H9 (cell line): ENCODE results near the gene YIPF3. TPM values are rescaled to one million over a fixed set of nuclear protein-coding genes. Genes with fewer than 3 reads are reported as not detected.

Source experiments
- DNase-seq: peaks from one replicate; pipeline ENCODE4 v3.0.0-alpha.2; 2017
- H2AFZ ChIP-seq: one replicate; pipeline ENCODE4 v1.6.1; 2013; ENCODE audit warnings: mild to moderate bottlenecking, low read length, control low read depth, moderate library complexity
- H2AK5ac ChIP-seq: 2 replicates; pipeline ENCODE4 v1.6.1; 2013; ENCODE audit warnings: low read length, control low read depth, mixed read lengths; ENCODE audit not compliant: insufficient read length
- H2BK120ac ChIP-seq: one replicate; pipeline ENCODE4 v1.6.1; 2013; ENCODE audit warnings: low read depth, mild to moderate bottlenecking, low read length, control low read depth, inconsistent platforms; ENCODE audit not compliant: poor library complexity, severe bottlenecking
- H2BK12ac ChIP-seq: 2 replicates; pipeline ENCODE4 v1.6.1; 2013; ENCODE audit warnings: low read length, control low read depth, mixed read lengths, low read depth; ENCODE audit not compliant: insufficient read length
- H2BK15ac ChIP-seq: 2 replicates; pipeline ENCODE4 v1.6.1; 2013; ENCODE audit warnings: low read depth, low read length, control low read depth
- H2BK20ac ChIP-seq: one replicate; pipeline ENCODE4 v1.6.1; 2013; ENCODE audit warnings: low read depth, mild to moderate bottlenecking, low read length, control low read depth, inconsistent platforms; ENCODE audit not compliant: poor library complexity, severe bottlenecking
- H2BK5ac ChIP-seq: 2 replicates; pipeline ENCODE4 v1.6.1; 2013; ENCODE audit warnings: low read length, control low read depth, mixed read lengths; ENCODE audit not compliant: insufficient read length
- H3K14ac ChIP-seq: 2 replicates; pipeline ENCODE4 v1.6.1; 2013; ENCODE audit warnings: low read length, control low read depth; ENCODE audit not compliant: insufficient read depth
- H3K18ac ChIP-seq: 2 replicates; pipeline ENCODE4 v1.6.1; 2013; ENCODE audit warnings: low read depth, mild to moderate bottlenecking, mixed read lengths, low read length, control low read depth; ENCODE audit not compliant: insufficient read length
- H3K23ac ChIP-seq: 2 replicates; pipeline ENCODE4 v1.6.1; 2013; ENCODE audit warnings: low read length, control low read depth, mixed read lengths, low read depth; ENCODE audit not compliant: insufficient read length
- H3K23me2 ChIP-seq: 2 replicates; pipeline ENCODE4 v1.6.1; 2013; ENCODE audit warnings: low read depth, mild to moderate bottlenecking, mixed read lengths, low read length, control low read depth; ENCODE audit not compliant: insufficient read length, poor library complexity, severe bottlenecking
- H3K27ac ChIP-seq: 2 replicates; pipeline ENCODE4 v1.5.1; 2013; ENCODE audit warnings: low read length, control low read depth, mixed read lengths, low read depth; ENCODE audit not compliant: insufficient read length
- H3K27me3 ChIP-seq: 2 replicates; pipeline ENCODE4 v1.6.1; 2013; ENCODE audit warnings: low read length, control low read depth, inconsistent platforms; ENCODE audit not compliant: insufficient read depth
- H3K4ac ChIP-seq: 2 replicates; pipeline ENCODE4 v1.6.1; 2013; ENCODE audit warnings: low read depth, mild to moderate bottlenecking, control low read depth, inconsistent platforms, low read length, moderate library complexity
- H3K4me1 ChIP-seq: 2 replicates; pipeline ENCODE4 v1.6.1; 2013; ENCODE audit warnings: low read length, control low read depth, inconsistent platforms; ENCODE audit not compliant: insufficient read depth
- H3K4me2 ChIP-seq: 2 replicates; pipeline ENCODE4 v1.6.1; 2013; ENCODE audit warnings: low read length, control low read depth, mixed read lengths; ENCODE audit not compliant: insufficient read length, insufficient read depth
- H3K56ac ChIP-seq: 2 replicates; pipeline ENCODE4 v1.6.1; 2013; ENCODE audit warnings: low read depth, mild to moderate bottlenecking, mixed read lengths, low read length, control low read depth; ENCODE audit not compliant: insufficient read length
- H3K79me1 ChIP-seq: 2 replicates; pipeline ENCODE4 v1.6.1; 2013; ENCODE audit warnings: low read depth, mild to moderate bottlenecking, moderate library complexity, low read length, control low read depth, inconsistent platforms; ENCODE audit not compliant: insufficient read depth, poor library complexity, severe bottlenecking
- H3K79me2 ChIP-seq: 2 replicates; pipeline ENCODE4 v1.6.1; 2013; ENCODE audit warnings: low read length, control low read depth, inconsistent platforms; ENCODE audit not compliant: insufficient read depth
- H3K9ac ChIP-seq: 2 replicates; pipeline ENCODE4 v1.6.1; 2013; ENCODE audit warnings: low read length, control low read depth, mixed read lengths; ENCODE audit not compliant: insufficient read length; ENCODE audit errors: extremely low read depth
- H3K9me3 ChIP-seq: one replicate; pipeline ENCODE4 v1.6.1; 2013; ENCODE audit warnings: low read depth, low read length, inconsistent platforms; ENCODE audit not compliant: control insufficient read depth
- H3T11ph ChIP-seq: one replicate; pipeline ENCODE4 v1.6.1; 2013; ENCODE audit warnings: mild to moderate bottlenecking, low read length, control low read depth, inconsistent platforms
- H4K20me1 ChIP-seq: one replicate; pipeline ENCODE4 v1.6.1; 2013; ENCODE audit not compliant: control insufficient read depth, insufficient read length, insufficient read depth
- H4K5ac ChIP-seq: 2 replicates; pipeline ENCODE4 v1.6.1; 2013; ENCODE audit warnings: low read depth, mild to moderate bottlenecking, mixed read lengths, low read length, control low read depth; ENCODE audit not compliant: insufficient read length
- H4K8ac ChIP-seq: replicated peaks from 2 replicates; pipeline ENCODE4 v1.6.1; 2013; ENCODE audit warnings: low read length, control low read depth, mixed read lengths, low read depth; ENCODE audit not compliant: insufficient read length
- H4K91ac ChIP-seq: 2 replicates; pipeline ENCODE4 v1.6.1; 2013; ENCODE audit warnings: low read depth, mild to moderate bottlenecking, moderate library complexity, mixed read lengths, low read length, control low read depth; ENCODE audit not compliant: insufficient read length
- H3K27ac Mint-ChIP-seq, 3 experiments: 2 replicates in 2 of 3; 3 replicates in 1 of 3; pipeline ENCODE4 v1.8.0; 2020 to 2021; ENCODE audit warnings: mixed read lengths in 3 of 3, mild to moderate bottlenecking in 1 of 3, moderate library complexity in 1 of 3
- H3K27me3 Mint-ChIP-seq: 2 replicates; pipeline ENCODE4 v1.8.0; 2021; ENCODE audit warnings: low read depth, mild to moderate bottlenecking, moderate library complexity, mixed read lengths
- H3K36me3 Mint-ChIP-seq, 3 experiments: 2 replicates in 2 of 3; 3 replicates in 1 of 3; pipeline ENCODE4 v1.8.0; 2020 to 2021; ENCODE audit warnings: low read depth in 3 of 3, mixed read lengths in 3 of 3; ENCODE audit not compliant: insufficient read depth in 1 of 3
- H3K4me1 Mint-ChIP-seq, 2 experiments: 2 replicates each; pipeline ENCODE4 v1.8.0; 2020; ENCODE audit warnings: mixed read lengths in 2 of 2
- H3K4me3 Mint-ChIP-seq, 2 experiments: 2 replicates in 1 of 2; 3 replicates in 1 of 2; pipeline ENCODE4 v1.8.0; 2020 to 2021; ENCODE audit warnings: mild to moderate bottlenecking in 2 of 2, mixed read lengths in 2 of 2, moderate library complexity in 1 of 2
- H3K9me3 Mint-ChIP-seq, 2 experiments: 2 replicates in 1 of 2; 3 replicates in 1 of 2; pipeline ENCODE4 v1.8.0; 2020; ENCODE audit warnings: mild to moderate bottlenecking in 2 of 2, mixed read lengths in 2 of 2, moderate library complexity in 1 of 2
- CTCF ChIP-seq: fragments of 200-600 bp; sonication (generic); conservative IDR thresholded peaks from 3 replicates; pipeline ENCODE4 v1.8.0; 2021; ENCODE audit warnings: antibody characterized with exemption, mild to moderate bottlenecking
- WGBS: extraction: QIAGEN DNeasy Blood & Tissue Kit; methylation state at CpG from one replicate; pipeline ENCODE4 v1.1.7; 2013; ENCODE audit warnings: missing lambda C conversion rate, low lambda C conversion rate, mixed read lengths; ENCODE audit not compliant: insufficient read length; ENCODE audit errors: extremely low coverage; 5-methylcytosine and 5-hydroxymethylcytosine counted together
- total RNA-seq: library from RNA; stranded (reverse); gene quantifications from 2 replicates; pipeline ENCODE4 v1.2.1, GENCODE V29; 2021

The YIPF3 gene
- total RNA-seq, 1 experiment from 2014 or later = 84.5 TPM

- H3K14ac ChIP-seq = no peak overlapping the region
- no peak for TF ChIP-seq CTCF
- peaks cover 8% of the 10 kb centered on the region; the same call in 1 of the 2 replicates for H3K27me3 ChIP-seq
- H3K4ac ChIP-seq = no peak overlapping the region
- no peak overlapping the region for H2AK5ac ChIP-seq
- H4K8ac ChIP-seq = no peak overlapping the region
- no peaks in the 10 kb centered on the region for H3K4me1 ChIP-seq
- no peak for DNase-seq
- no peak overlapping the region for H3K56ac ChIP-seq
- H3K36me3 Mint-ChIP-seq = peaks cover 21 to 46% (median 33%) of the 10 kb centered on the region in 3 experiments
- no peak overlapping the region for H2BK20ac ChIP-seq
- H3K4me2 ChIP-seq = no peak overlapping the region
- H3K9me3 ChIP-seq = no peaks in the 10 kb centered on the region
- peaks cover 28% of the 10 kb centered on the region for H3K27me3 Mint-ChIP-seq
- no peak overlapping the region for H3K18ac ChIP-seq
- H3K9me3 Mint-ChIP-seq = peaks cover 2 to 3% of the 10 kb centered on the region in 2 experiments; a peak in 3 of 5 replicates
- no peak overlapping the region for H4K91ac ChIP-seq
- H3K23me2 ChIP-seq = peaks cover 5% of the 10 kb centered on the region
- no peak overlapping the region for H3K23ac ChIP-seq
- H2BK5ac ChIP-seq = no peak overlapping the region
- H4K20me1 ChIP-seq = no peaks in the 10 kb centered on the region
- no peak overlapping the region for H3K4me3 Mint-ChIP-seq
- no peaks in the 10 kb centered on the region for H3K79me1 ChIP-seq
- H3K27ac ChIP-seq = no peak overlapping the region
- no peak overlapping the region for H4K5ac ChIP-seq
- no CpG with 5 or more reads among the region's 3 CpGs for WGBS
- no peaks in the 10 kb centered on the region for H3K79me2 ChIP-seq
- no peak overlapping the region; a peak in 2 of 7 replicates for H3K27ac Mint-ChIP-seq
- peaks cover 11 to 17% of the 10 kb centered on the region in 2 experiments for H3K4me1 Mint-ChIP-seq
- no peak overlapping the region for H3T11ph ChIP-seq
- no peak overlapping the region for H3K9ac ChIP-seq
- H2AFZ ChIP-seq = no peak overlapping the region
- no peak overlapping the region for H2BK12ac ChIP-seq
- no peak overlapping the region for H2BK120ac ChIP-seq
- H2BK15ac ChIP-seq = no peak overlapping the region
Measured at GRCh38 chr6:43506171-43506570, 10.6 kb downstream of the YIPF3 start.
